KG1 (cell line): Measurements from ENCODE around the gene BICC1.

Experiments
- DNase-seq: peaks from one replicate; lab custom pipeline; 2025; lab: John Stamatoyannopoulos, UW

The BICC1 gene

GRCh38 chr10:58712141-58712540 lies 199.5 kb downstream of the BICC1 start:
- no peak for DNase-seq

DNA sequence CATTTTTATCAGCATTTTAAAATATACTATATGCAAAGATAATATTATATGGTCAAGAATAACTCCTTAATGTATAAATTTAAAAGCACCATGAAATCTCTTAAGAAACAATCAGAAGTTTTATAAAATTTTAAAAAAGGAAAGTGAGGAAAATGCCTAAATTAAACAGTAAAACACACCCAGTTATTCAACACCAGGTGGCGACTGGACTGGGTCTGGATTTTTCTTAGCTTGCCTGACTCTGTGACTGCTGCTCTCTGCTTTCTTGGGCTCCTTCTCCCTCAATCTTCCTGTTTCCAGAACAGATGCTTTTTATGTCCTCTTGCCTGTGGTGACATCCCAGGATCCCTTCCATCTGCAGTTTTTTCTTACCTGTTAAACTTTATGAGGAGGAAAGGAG lies 200.3 kb downstream of the BICC1 start:
- DNase-seq: no peak

GRCh38 chr10:58714409-58714808 lies 201.7 kb downstream of the BICC1 start:
- DNase-seq: no peak

DNA sequence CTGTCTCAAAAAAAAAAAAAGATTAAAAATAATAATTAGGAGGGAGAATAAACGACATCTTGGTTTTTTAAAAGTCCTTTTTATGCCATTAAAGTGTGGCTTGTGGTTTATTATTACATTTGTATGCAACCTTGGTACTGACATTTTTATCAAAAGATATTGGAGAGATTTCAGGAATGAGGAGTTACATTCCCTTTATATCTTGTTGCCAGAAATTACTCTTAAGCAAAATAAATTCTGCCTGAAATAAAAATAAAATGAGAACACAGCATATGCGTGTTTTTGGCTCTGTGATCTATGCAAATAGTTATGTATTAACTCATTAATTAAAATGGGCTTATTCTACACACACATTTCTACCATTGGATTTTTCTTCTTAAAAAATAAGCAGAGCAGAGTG lies 202.4 kb downstream of the BICC1 start:
- no peak for DNase-seq

GRCh38 chr10:58718596-58718995 lies 205.9 kb downstream of the BICC1 start:
- DNase-seq: no peak

- no peak for DNase-seq
Measured at GRCh38 chr10:58721601-58722281, 209.1 kb downstream of the BICC1 start.

- no peak for DNase-seq
Measured at GRCh38 chr10:58723186-58723585, 210.5 kb downstream of the BICC1 start.

GRCh38 chr10:58723966-58724365 lies 211.3 kb downstream of the BICC1 start:
- no peak for DNase-seq

- no peak for DNase-seq
Measured at GRCh38 chr10:58724781-58725180, 212.1 kb downstream of the BICC1 start.

GRCh38 chr10:58725901-58726300 lies 213.2 kb downstream of the BICC1 start:
- no peak for DNase-seq

DNA sequence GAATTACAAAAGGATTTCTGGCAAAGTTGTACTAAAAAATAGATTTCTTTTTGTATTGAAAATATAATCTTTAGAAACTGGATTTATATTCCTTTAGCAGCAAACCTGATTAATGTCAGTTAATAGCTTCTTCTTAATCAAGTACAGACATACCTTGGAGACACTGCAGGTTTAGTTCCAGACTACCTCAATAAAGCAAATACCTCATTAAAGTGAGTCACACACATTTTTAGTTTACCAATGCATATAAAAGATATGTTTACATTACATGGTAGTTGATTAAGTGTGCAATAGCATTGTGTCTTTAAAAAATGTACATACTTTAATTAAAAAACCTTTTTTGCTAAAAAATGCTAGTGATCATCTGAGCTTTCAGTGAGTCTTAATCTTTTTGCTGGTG lies 215.0 kb downstream of the BICC1 start:
- DNase-seq: no peak

DNA sequence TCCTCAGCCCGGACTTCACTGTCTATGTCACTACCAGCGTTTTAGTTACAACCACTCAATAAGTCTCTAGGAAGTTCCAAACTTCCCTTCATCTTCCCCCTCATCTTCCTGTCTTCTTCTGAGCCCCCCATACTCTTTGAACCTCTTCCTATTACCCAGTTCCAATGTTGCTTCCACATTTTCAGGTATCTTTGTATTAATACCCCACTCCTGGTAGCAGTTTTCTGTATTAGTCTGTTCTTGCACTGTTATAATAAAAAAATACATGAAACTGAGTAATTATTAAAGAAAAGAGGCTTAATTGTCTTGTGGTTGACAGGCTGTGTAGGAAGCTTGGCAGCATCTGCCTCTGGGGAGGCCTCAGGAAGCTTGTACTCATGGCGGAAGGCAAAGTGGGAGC lies 218.6 kb downstream of the BICC1 start:
- DNase-seq: no peak

DNA sequence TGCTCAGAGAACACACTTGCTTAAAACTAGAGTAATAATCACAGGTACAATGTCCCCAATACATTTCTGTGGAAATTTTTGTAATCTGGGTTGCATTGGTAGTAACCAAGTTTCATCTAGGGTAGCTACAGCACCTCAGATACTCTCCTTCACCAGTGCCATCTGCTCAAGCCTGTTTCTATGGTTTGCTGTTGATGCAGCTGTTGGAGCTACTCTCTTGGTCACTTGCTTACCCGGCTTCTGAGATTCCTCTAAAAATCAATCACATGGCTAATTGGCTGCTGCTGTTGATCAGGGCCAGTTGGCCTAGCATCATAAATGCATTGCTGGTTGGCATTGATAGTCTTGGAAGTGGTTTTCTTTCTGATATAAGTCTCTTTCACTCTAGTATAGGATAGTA lies 220.8 kb downstream of the BICC1 start:
- no peak for DNase-seq

GRCh38 chr10:58734116-58734515 lies 221.4 kb downstream of the BICC1 start:
- no peak for DNase-seq

GRCh38 chr10:58734664-58735063 lies 222.0 kb downstream of the BICC1 start:
- no peak for DNase-seq

DNA sequence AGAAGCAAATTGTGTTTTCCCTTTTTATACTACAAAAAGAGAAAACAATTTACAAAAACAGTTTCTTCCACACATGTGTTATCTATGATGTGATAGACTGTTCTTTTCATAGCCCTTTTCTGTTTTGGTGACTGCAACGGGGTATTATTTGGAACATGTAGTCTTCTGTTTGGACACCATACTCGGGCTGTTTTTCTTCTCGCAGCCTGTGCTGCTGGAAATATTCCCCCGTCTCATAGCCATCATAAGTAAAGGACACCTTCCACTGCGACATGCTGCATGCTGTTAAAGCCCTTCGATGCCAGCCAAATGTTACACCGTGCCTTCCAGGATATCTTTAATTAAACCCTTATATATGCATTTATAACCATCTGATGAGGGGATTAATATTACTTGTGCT lies 222.4 kb downstream of the BICC1 start:
- no peak for DNase-seq

DNA sequence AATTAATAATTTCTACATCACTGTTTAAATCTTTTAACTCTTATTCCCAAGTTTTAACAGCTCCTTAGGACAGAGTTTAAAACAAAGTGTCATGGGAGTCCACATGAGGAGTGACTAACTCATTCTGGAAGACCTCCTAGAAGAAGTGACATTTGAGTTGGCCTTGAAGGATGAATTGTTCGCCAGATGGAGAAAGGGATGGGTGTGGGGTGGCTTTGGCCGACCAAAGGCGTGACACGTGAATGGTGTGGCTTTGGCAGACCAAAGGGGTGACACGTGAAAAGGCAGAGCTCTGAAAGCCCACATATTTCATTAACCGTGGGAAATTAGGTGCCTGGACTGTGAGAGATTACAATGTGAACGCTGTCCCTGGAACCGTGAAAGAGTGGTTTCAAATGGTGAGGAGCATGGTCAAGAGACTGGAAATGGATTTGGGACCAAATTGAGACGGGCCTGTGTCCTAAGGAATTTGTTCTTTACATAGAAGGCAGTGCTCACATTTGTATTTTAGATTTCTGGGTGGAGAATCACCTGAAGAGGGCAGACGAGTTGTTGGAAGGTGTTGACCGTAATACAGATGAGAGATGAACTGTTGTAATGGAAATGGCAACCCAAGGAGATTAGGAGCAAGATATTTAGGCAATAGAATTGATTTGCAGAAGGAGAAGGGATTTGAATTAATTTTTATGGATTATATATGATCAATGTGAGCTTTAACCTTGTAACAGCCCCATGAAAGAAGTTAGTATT lies 228.1 kb downstream of the BICC1 start:
- DNase-seq: no peak

DNA sequence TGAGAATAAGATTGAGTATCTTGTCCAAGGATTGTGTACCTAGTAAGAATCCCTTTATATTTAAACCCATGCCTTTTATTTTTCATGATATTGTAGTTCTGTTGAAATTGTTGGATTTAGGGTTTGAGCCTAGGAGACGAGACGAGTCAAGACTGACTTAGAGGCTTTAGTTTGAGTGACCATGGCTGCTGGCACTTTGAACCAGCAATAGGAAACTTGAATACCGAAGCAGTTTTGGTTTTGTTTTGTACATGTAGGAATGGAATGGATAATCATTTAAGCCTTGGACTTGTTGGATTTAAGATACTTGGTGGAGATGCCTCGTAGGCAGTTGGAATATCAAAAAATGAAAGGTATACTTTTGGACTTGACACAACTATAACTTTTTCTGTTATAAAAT lies 229.0 kb downstream of the BICC1 start:
- DNase-seq: no peak

DNA sequence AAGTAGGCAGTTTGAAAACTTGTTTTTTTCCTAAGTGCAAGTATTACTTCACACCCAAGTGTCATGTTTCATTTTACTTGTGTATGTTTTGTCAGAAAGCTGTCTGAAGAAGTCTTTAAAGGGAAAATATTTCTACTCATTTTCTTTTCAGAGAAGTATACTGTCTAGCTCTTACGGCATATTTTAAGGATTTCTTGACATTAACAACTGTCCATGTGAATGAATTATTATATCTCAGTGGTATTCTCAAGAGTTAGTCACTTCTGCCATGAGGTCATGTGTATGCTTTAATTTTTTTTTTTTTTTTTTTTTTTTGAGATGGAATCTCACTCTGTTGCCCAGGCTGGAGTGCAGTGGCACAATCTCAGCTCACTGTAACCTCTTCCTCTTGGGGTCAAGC lies 229.5 kb downstream of the BICC1 start:
- no peak for DNase-seq

GRCh38 chr10:58743466-58744115 lies 230.9 kb downstream of the BICC1 start:
- DNase-seq: no peak

GRCh38 chr10:58746474-58747185 lies 234.0 kb downstream of the BICC1 start:
- no peak for DNase-seq

DNA sequence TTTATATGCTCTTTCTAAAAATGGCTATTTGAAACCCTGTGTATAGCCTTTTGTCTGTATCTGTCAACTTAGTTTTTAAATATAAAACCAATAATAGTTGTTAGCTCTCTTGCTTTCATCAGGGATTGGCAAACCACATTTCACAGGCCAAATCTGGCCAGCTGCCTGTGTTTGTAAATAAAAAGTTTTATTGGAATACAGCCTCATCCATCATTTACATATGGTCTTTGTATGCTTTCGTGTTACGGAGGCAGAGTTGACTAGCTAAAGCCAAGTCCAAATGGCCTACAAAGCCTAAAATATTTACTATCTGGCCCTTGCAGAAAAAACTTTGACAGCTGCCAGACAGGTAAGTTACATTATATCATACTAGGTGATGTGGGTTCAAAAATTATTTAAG lies 235.0 kb downstream of the BICC1 start:
- DNase-seq: no peak

GRCh38 chr10:58752665-58753064 lies 240.0 kb downstream of the BICC1 start:
- no peak for DNase-seq
